GM18517 (cell line): ENCODE results near the gene UBR1.
"Not testable (repeated sequence)": the region's sequence is repeated elsewhere in the genome, so short reads cannot be mapped to it uniquely, and the experiment has no call there.

Experiments used
- ATAC-seq: cut with Tn5 transposase; IDR thresholded peaks from one replicate; pipeline ENCODE4 v1.9.1; 2021; ENCODE audit warnings: mild to moderate bottlenecking, moderate library complexity; ENCODE audit not compliant: unreplicated experiment

UBR1 gene

DNA sequence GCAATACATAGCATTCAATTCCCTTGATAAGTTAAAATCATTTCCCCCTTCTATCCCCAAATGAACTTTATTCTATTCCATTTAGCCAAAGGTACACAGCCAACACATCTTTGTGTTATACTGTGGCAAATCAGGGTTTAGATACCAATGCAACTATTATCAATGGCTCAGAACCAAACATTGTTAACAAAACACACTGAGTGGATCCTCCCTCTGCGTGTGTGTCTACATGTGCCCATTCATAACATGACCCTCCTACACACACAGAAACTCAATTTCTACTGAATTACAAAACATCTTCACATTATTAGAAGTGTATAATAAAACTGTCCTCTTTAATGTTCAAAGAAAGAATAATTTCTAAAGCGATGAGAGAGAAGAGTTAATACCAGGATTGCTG is 186.5 kb downstream of the UBR1 start:
- no peak for ATAC-seq

DNA sequence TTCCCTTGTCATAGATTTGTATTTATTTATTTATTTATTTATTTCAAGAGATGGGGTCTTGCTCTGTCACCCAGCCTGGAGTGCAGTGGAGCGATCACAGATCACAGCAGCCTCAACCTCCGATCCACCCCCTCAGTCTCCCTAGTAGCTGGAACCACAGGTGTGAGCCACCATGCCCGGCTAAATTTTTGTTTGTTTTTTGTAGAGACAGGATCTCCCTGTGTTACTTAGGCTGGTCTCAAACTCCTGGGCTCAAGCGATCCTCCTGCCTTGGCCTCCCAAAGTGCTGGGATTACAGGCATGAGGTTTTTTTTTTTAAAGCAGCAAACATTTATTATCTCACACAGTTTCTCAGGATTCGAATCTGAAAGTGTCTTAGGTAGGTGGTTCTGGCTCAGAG is 187.8 kb downstream of the UBR1 start:
- no peak for ATAC-seq

DNA sequence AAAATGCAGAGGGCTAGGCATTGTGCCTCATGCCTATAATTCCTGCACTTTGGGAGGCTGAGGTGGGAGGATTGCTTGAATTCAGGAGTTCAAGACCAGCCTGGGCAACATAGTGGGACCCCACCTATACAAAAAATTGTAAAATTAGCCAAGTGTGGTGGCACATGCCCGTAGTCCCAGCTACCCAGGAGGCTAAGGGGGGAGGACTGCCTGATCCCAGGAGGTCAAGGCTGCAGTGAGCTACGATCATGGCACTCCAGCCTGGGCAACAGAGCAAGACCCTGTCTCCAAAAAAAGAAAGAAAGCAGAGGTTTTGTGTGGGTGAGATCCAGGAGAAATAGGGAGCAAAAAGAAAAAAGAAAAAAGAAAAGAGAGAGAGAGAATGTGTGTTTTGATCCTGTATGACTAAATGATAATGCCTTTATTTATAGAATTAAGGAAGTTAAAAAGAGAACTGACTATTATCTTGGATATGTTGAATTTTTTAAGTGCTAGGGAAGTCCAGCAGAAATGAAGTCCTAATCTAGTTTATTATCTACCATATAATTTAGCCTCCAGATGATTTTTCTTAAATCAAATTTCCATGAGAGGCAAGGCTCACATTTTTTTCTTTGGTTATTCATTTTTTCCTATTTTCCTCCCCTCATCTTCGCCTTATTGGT is 190.1 kb downstream of the UBR1 start:
- ATAC-seq = no peak

DNA sequence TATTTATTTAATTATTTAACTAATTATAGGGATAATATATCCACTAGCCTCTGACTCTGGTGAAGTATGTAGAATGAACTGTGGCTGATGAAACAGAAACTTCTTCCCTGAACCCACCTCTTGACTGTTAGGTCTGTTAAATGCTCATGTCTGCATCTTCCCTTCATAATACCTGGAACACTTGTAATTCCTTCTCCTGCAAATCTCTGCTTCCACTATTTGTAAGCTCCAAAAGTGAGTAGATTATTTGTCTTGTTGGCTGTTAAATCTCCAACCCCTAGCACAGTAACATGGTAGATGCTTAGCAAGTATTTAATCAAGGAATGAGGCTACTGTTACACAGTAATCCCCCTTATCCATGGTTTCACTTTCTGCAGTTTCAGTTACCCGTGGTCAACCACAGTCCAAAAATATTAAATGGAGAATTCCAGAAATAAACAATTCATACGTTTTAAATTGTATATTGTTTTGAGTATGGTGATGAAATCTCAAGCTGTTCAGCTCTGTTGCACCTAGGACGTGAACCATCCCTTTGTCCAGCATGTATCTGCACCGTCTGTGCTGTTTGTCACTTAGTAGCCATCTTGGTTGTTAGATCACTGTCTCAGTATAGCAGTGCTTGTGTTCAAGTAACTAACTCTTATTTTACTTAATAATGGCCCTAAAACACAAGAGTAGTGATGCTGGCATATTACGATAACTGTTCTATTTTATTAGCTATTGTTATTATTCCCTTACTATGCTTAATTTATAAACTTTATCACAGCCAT is 190.9 kb downstream of the UBR1 start:
- no peak for ATAC-seq

DNA sequence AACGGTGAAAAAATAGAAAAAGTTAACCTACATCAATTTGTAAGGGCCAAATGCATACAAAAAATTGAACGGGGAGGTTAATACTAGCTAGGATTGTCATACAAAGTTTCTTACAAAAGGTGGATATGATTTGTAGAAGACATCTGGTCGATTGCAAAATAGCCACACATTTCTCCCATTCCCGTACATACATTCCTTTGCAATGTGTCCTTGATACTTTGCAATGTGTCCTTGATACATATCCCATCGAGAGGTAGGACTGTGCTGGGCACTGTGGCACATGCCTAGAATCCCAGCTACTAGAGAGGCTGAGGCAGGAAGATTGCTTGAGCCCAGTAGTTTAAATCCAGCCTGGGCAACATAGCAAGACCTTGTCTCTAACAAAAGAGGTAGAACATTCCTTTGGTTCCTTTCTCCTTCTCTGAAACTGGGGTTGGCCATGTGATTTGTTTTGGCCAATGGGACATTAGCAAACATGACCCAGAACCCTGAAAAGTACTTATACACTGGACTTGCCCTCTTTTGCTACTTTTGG is 194.7 kb downstream of the UBR1 start:
- ATAC-seq = no peak

DNA sequence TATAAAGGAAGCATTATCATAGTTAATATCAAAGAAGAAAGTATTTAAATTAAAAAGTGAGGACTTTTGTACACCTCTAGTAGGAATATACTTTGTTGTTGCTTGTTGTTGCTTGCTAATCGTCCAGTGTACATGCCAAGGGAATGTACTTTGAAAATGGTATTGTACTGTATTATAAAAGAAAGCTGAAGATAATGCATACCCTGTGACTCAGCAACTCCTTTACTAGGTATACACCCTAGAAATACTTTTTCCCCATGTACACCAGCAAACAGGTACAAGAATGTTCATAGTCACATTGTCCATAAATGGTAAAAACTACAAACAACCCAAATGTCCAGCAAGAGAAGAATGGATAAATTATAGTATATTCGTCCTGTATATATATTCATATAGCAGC is 197.3 kb downstream of the UBR1 start:
- ATAC-seq = no peak

DNA sequence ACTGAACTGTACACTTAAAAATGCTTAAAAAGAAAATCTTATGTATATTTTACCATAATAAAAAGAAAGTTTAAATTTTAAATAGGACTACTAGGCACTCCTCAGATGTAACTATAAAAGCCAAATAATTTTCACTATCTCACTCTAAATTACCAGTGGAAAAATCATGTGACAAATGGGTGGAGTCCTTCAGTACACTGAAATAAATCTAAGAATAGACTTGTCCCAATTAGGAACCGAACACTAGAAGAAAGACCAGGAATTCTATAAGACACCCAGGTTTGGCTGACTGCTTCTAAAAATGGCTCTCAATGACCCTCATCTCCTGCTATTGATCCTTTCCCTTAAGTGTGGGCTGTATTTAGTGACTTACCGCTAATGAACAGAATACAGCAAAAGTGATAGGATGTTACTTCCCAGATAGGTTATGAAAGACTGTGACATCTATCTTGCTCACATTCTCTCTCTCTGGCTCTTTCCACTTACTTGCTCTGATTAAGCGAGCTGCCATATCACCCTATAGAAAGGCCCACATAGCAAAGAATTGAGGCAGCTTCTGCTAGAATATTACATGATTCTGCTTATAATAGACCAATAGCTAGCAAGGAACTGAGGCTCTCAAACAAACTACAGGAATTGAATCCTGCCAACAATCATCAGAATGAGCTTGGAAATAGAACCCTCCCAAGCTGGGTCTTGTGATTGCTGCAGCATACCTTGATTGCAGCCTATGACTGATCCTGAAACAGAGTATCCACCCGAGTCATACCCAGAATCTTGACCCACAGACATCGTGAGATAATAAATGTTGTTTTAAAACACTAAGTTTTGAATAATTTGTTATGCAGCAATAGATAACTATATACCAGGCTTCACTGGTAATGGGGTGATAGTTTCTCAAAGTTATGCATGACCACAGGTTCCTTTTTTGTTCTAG is 202.2 kb downstream of the UBR1 start:
- ATAC-seq = no peak

DNA sequence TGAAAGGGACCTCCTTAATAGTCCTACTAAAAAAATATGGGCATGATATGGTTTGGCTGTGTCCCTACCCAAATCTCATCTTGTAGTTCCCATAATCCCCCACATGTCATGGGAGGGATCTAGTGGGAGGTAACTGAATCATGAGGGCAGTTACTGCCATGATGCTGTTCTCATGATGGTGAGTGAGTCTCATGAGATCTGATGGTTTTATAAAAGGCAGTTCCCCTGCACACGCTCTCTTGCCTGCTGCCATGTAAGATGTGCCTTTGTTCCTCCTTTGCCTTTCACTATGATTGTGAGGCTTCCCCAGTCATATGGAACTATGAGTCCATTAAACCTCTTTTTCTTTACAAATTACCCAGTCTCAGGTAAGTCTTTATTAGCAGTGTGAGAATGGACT is 211.9 kb downstream of the UBR1 start:
- ATAC-seq = not testable (repeated sequence)
